HG02938 (cell line): ENCODE measurements around the gene SLC22A23.

Experiments
- ATAC-seq: cut with Tn5 transposase; IDR thresholded peaks from one replicate; pipeline ENCODE4 v1.9.1; 2021; ENCODE audit warnings: mild to moderate bottlenecking, moderate library complexity; ENCODE audit not compliant: unreplicated experiment

The SLC22A23 gene

DNA sequence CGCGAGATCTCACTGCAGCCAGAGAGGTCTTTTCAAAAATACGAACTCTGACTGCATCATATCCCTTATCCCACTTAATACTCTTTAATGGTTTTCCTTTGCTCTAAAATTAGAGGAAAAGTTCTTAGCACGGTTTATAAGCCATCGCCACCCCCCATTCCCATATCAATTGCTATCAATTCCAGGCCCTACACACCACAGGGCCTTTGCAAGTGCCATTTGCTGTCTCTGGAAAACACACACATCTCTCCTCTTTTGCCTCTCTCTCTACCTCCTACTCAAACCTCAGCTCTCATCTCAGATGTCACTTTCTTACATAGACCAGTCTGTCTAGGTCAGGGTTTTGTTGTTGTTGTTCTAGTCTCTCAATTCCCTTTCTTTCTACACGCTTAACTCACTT lies 9.8 kb downstream of the SLC22A23 start:
- no peak for ATAC-seq

DNA sequence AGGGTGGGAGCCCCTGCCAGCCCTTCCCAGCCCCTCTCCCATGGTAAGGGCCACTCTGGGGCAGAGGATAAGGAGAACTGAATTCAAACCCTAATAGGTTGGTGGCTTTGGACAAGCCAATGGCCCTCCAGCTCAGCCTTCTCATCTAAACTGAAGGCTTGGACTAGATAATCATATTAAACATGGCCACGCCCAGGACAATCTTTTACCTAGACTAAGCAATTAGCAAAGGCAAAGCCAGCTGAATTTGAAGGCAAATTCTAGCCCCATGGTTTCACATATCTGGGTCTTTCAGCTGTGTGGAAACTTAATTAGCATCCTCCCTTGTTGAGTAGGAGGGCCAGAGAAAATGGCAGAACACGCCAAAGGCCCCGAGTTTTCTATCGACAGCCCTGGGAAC lies 10.7 kb downstream of the SLC22A23 start:
- no peak for ATAC-seq

DNA sequence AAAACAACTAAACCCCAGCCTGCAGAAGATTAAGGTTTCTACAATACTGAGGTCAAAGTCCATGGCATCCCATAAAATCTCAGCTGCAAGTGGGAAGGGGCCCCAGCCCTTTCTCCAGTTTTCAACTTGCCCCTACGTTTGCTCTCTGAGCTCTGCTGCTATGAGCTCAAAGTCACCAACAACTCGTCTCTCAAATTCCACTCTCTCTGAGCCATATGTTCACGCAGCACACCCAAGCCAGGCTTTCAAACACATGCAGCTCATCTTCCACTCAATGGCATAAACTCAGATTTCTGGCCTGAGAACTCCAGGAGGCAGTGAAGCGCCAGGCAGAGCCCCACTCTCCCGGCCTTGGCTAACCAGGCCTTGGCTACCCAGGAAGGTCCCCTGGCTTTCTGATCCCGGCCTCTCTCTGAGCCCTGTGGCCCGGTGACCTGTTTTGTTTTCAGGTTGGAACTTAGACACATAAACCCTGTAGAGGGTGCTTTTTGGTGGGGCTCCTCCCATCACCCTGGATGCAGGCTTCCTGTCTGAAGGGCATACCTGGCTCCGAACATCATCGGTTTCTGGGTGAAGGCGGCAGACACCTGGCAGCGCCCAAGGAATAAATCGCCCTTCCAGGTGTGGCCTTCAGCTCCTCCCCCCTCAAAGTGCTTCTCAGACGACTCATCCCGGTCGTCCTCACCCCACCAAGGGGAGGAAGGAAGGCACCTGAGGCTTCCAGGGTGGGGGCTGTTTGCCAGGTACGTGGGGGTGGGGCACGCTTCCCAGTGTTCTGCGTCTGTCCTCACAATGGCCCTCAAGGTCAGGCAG lies 12.4 kb downstream of the SLC22A23 start:
- no peak for ATAC-seq

DNA sequence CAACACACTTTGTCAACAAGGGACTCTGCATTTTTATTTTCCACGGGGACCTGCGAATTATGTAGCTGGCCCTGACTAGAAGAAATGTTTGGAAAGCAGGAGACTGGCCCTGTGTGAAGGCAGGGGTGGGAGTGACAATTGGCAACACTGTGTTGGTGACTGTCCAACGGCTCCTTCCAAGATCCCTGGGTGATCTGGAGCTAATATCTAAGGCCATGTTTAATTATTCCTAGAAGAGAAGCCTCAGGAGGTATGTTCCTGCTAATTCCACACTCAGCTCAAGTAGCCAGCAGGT lies 13.7 kb downstream of the SLC22A23 start:
- no peak for ATAC-seq

DNA sequence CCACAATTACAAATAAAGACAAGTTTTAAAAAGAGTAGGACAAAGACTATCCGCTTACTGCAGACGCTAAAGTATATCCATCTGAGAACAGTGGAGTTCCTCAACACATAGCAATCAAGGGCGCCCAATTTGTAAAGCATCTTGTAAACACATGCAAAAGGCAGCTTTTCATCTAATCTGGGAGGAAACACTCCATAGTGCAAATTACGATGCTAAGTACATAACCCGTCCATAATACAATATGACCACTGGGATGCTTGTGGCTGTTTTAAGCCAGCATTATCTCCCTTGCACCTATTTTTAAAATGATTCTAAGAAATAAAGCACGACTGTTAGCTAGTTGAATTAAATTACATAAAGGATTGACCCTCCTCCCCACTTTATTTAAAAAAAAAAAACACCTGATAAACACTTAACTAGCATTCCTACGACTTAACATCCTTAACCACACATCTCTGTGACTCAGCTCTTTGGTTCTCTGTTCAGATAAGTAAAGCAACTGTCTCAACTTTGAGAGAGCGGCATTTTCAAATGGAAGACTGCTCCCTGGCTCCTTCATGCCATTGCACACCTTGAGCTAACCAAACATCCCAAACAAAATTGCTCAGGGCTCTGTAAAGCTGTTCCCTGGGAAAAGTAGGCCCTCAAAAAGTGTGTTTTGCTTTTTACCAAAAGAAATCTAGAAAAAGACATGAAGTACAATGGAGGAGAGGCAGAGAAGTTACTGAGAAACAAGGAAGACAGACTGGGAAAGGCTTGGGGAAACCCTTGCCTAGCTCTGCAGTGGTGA lies 14.2 kb downstream of the SLC22A23 start:
- ATAC-seq, result no peak

DNA sequence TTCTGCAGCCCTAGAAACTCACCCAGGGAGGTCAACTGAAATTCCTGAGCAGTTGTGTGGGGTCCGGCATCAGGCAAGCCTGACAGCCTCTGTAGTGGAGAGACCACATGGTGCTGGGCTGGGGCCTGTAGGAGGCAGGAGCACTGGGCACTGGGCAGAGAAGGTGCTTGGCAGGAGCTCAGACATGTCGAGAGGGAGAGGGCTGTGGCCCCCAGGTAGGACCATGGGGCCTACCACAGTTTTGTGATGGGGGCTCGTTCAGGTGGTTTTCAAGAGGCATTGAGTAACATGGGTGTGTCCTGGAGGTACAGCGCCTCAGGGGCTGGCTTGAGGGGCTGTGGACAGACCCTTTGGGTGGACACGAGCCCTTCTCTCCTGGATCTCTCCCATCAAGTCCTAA lies 15.9 kb downstream of the SLC22A23 start:
- ATAC-seq, result no peak

DNA sequence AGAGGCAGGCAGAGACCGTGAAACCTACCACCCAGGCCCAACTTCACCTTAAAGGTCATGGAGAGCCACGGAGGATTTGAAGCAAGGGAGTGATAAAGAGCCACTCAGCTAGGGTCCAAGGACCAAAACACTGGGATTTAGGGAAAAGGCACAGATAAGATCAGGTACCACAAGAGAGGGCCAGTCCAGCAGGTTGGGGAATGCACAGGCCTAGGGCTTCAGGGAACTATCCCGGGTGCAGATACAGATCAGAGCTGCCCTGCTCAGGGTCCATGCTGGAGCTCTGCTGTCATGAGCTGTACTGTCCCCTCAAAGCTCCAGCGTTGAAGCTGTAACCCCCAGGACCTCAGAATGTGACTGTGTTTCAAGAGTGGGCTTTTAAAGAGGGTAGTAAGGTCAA lies 16.9 kb downstream of the SLC22A23 start:
- ATAC-seq, result no peak

DNA sequence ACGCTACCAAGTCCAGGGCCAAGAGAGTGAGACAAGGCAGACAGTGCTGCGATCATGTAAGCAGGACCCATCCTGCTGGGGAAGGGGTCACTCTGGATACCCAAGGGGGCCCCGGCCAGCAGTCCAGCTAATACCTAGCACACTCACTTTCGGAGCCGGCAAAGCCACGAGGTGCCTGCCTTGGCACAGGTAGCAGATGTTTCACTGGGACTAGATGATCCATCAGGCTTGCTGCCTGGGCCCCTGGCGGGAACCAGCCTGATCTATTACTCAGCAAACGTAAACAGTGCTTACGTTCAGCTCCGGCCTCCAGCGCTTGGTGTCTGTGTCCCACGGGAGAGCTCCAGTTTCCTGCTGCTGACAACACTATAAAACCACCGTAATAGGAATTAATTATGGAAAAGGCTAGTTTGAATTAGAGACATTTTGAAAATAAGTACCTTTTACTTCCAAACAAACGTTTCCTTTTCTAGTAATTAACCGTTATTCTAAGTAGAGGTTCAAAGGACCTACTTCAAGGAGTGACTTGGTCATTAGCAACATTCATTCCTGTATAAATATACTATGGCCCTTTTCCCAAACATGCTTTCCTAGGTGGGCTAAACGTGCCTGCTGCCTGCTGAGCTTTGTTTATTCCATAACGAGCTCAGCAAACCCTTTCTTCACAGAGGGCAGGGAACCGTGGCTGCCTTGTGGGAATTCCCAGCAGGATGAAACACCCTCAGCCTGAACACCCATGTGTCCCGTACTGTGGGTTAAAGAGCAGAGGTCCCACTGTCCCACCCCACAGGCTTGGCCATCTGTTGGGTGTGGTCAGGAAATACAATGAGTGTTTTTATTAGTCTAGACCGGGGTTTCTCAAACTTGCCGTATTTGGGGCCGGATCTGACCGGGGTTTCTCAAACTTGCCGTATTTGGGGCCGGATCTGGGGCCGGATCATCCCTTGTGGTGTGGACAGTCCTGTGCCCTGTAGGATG lies 18.4 kb downstream of the SLC22A23 start:
- no peak for ATAC-seq

DNA sequence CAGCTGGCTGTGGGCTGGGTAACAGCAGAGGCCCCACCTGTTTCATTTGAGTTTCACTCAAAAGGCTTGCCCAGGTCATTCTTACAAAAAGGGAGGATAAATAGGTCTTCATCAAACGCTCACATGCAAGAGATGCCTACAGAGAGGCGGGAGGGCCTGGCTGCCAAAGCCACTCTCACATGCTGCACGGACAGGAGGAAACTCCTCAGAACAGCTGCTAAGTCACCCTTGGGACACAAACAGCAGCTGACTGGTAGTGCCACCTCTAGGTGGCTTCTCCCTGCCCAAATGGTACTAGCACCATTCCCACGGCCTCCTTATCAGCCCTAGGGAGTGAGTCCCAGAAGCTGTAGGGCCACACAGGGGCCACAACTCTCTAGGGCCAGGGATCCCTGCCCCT lies 23.8 kb downstream of the SLC22A23 start:
- ATAC-seq, result no peak

DNA sequence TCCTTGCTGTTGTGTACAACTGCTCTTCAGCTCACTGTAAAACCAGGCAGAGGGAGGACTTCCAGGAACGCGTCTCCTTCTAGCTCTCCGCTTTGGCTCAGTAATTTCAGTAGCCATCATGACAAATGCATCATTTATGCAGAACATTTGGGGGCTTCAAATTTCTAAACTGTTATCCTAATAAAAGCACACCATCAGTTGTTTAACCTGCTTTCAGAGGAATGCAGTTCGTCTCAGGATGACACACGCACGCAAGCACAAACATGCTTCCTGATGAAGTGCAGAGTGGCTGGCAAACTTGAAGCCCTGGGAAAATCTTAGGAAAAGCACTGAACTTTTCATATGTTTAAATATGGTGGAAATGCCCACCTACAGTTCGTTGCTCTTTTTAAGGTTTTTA lies 24.4 kb downstream of the SLC22A23 start:
- ATAC-seq, result no peak

DNA sequence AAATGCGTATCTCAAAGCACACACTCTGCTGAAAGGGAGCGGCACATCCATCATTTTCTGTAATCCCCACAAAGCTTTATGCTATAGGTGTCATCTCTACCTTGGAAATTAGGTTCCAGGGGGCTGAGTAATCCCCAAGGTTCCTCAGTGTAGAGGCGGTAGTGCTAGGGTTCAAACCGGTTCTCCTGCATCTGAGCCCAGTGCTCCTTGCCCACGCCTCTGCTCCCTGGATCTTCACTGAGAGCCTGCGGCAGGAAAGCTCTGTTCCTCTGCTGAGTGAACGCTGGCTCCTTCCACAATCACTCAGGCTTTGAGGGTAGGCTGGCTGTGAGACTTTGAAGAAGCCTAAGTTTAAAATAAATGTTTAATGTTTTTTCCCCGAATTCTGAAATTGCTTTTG lies 24.9 kb downstream of the SLC22A23 start:
- ATAC-seq, result no peak

DNA sequence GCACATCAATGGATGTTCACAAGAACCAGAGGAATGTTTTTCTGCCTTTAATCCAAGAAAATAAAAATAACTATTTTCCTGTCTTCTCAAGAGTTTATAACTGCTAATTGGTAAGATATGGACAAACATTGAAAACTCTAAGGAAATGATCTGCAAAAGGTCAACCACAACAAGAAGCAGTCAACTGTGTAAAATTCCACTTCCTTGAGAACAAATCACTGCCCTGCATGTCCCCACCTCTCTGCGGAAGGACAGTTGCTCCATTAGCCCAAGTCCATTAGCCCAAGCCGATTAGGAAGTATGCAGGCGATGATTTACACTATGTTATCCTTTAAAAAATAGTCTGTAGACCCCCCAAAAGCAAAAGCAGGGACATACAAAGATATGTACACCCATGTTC lies 27.6 kb downstream of the SLC22A23 start:
- ATAC-seq, result no peak

DNA sequence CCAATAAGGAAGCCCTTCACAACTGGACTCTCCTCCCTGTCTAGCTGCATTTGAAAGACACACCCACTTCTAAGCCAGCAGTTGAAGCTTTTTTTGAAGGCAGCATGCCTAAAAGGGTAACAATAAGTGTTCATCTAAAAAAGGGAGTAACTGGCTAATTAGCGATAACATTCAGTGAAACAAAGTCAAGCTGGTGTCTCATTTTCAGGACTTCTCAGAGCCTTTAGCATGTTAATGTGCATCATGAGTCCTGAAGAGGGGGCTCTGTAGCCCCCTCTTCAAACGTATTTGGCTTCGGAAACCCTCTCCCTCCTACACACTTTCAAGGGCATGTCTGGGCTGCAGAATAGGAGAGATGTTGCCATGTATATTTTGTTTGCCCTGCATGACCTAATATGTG lies 28.1 kb downstream of the SLC22A23 start:
- no peak for ATAC-seq

DNA sequence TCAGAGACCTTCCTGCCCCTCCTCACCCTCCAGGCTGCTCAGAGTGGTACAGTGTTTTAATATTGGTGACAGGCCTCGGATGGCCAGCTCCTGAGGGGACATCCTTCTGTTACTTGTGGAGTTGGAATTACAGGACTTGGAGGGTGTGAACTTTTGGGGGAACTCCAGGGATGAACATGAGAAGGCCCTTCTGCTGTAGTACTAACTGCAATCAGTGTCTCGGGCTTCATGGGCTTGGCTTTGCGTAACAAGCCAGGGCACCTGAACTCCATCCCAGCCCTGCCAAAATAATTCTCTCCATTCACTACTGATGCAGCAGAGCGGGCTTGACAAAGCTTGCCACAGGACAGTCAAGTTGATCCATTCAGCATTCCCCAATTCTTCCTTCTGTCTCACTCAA lies 28.6 kb downstream of the SLC22A23 start:
- ATAC-seq, result no peak

DNA sequence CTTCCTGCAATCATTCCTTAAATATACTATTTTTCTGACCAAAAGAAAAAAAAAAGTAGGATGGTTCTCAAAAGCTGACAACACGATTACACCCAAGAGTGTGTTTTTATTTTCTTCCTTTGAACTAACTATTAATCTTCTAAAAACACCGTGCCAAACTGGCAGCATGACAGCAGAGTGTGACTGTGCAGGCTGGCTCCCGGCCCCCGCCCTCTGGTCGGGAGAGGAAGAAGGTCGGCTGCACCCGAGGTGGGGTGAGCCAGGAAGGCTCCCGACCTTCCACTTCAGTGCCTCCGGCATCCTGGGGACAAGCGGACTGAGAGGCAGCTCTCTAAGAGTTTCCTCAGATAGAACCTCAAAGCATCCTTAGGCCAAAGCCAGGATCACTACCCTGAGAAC lies 29.2 kb downstream of the SLC22A23 start:
- no peak for ATAC-seq

DNA sequence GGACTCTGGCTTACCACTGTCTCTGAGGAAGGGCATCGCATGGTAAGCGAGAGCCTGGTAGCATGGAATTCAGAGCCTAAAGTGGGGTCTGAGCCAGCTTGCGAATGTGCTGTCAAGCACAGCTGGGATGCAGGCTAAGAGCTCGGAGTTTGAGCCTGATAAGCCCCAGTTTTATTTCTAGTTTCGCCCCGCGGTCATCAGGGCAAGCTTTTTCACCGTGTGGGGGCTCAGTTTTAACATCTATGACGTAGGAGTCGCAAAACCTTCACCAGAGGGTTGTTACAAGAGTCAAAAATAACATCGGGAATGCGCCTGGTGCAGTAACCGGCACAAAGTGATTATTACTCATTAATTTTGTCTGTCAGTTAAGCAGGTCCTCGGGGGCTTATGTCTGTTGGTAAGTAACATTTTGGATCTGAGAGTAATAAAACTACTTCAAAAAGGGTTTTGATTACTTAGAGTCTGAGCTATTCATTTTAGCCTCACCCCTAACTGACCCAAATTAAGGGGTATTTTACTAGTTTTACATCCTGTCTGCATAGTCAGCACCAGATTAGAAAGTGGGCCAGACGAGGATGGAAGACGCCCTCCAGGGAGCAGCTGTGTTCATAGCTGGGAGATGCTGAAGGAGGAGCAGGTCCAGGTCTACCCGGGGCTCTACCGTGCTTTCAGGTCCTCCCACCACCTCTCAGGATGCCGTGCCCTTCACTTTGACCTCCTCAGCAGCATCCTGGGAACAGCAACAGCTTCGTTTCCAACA lies 29.7 kb downstream of the SLC22A23 start:
- no peak for ATAC-seq

DNA sequence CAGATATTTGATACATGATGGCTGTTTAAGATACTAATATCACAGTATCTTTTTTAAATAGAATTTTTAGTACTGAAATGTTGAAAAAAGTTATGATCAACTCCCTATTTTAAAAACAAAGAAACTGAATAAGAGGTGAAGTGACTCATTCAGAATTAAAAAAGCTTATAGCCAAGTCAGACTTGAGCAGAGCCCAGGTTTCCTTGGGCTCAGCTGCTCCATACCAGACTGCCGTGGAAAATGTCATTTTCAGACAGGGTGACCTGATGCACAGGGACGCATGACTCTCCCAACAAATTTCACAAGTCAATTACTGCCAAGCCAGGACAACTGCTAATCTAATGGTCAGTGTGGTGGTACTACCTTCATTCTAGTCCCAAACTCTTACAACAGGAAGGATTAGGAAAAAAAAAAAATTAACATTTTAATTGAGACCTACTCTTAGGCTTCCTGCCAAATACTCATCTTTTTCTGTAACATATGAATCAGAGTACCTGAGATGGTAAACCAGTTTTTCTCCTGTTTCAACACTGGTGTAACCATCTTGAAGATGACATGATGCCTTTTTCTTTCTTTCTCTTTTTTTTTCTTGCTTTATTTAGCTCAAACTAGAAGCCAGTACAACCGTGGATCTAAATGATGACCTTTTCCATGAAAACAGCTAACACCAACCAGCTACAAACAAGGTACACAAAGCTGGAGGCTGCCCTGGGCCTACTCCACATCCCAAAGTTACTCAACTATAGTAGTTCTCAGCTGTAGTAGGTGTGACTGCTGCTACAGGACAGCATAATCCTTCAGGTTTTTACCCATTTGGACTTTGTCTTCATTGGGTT lies 30.5 kb downstream of the SLC22A23 start:
- ATAC-seq, result no peak

DNA sequence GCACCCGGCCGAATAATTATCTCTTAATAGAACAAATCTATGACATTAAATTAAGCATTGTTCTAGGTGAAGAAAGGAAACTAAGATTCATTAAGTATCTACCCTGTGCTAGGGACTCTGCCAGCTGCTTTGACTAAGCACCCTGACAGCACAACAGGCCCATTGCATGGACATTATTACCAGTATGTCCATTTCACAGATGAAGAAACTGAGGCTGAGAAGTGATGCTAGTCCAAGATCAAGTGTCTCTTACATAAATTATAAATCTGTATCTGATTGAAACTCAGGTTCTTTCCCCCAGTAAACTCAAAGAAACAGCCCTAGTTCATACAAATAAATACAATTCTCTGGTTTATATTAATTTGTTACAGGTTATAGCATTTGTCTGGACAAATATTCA lies 31.3 kb downstream of the SLC22A23 start:
- ATAC-seq, result no peak

DNA sequence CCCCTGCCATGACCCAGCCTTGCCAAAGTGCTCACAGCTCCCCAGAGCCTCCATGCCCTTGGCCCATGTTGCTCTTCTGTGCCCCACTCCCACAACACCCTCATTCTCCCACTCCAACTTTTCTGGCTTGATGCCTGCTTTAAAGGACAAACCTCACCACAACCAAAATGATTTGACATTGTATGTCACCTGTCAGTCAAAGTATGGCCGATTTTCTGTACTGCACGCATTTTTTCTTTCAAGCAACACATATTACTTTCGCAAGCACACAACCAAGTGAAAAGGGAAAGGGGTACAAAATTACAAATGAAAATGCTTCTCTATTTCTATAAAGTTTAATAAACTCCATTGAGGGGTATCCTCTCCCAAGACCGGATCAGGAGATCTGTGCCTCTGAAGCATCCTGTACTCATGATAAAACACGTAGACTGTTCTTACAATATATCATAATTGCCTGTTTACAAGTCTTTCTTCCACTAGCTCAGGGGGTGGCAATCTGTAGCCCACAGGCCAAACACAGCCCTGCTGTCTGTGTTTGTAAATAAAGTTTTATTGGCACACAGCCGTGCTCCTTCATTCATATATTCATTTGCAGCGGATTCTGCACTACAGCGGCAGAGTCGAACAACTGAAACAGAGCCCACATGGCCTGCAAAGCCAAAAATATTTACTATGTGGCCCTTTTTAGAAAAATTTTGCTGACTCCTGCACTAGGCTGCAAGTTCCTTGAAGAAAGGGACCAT lies 32.5 kb downstream of the SLC22A23 start:
- no peak for ATAC-seq
